Measurements from ENCODE around the gene EVC.

Gene EVC

DNA sequence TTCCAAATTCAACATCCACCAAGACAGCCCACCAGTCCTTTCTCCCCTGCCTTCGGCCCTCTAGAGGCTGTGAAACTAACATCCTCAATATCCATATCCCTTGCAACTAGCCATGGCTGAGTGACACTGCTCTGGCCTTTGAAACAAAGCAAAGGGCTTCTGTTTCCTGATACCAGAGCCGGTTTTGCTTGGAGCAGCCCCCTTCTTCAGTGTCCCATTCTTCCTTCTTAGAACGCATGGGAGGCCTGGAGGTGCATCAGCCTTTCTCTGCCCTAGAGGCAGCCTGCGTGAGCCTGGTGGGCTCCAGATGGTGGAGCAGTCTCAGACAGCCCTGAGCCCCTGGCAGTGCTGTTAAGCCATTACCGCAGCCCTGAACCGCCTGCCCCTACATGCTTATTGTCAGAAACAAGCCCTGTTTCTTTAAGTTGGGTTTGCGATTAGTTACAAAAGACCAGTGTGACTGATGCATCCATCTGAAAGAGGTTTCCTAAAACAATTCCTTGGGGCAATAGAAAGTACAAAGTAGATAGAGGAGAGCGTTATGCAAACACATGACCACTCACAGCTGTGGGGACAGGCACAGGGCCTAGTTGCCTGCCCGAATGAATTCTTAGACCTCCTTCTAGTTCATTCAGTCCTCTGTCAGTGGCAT lies 74.1 kb downstream of the EVC start:
- H3K27ac Mint-ChIP-seq = no peak overlapping the region
- H3K9me3 Mint-ChIP-seq = no peaks in the 10 kb centered on the region
- no peak overlapping the region for H3K4me3 Mint-ChIP-seq
- no peak for DNase-seq (ENCODE audit: low spot score)
- H3K27me3 Mint-ChIP-seq (ENCODE audit: low read depth) = no peaks in the 10 kb centered on the region
- H3K4me1 Mint-ChIP-seq (ENCODE audit: low read depth) = no peaks in the 10 kb centered on the region
- no peaks in the 10 kb centered on the region for H3K36me3 Mint-ChIP-seq (ENCODE audit: low read depth)

DNA sequence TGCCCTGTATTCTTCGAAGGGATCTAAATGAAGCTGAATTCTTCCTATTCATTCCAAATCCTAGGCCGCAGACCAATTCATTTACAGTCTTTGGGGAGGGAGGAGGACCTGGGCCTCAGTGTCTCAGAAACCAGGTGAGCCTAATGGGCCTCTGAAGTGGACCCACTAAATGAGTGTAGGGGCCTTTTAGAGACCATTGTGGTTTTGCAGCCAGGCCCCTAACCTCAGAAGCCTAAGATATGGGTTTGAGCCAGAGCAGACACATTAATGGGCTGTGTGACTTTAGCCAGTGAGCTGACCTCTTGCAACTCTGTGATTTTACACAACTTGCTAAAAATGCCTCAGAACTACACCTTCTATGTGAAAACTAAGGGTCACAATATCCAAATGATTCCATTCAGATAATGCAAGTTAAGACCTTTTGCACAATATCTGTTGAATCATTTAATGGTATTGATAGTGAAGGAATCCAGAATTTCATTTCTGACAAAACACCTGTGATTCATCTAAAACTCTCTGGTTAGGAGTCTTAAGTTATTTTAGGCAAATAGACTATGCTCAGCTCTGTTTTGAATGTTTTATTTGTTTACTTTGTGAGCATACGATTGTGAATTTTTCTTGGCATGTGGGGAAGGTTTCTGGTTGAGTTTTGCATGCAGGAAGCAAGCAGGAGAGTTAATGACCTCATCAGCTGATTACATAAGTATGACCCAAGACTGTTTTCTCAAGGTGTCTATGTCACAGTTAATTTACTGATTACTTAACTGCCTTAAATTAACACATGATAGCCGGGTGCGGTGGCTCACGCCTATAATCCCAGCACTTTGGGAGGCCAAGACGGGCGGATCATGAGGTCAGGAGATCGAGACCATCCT lies 75.0 kb downstream of the EVC start:
- no peak overlapping the region for H3K27ac Mint-ChIP-seq
- no peaks in the 10 kb centered on the region for H3K4me1 Mint-ChIP-seq (ENCODE audit: low read depth)
- no peak for DNase-seq (ENCODE audit: low spot score)
- no peaks in the 10 kb centered on the region for H3K9me3 Mint-ChIP-seq
- H3K27me3 Mint-ChIP-seq (ENCODE audit: low read depth) = no peaks in the 10 kb centered on the region
- H3K4me3 Mint-ChIP-seq = no peak overlapping the region
- H3K36me3 Mint-ChIP-seq (ENCODE audit: low read depth) = no peaks in the 10 kb centered on the region

DNA sequence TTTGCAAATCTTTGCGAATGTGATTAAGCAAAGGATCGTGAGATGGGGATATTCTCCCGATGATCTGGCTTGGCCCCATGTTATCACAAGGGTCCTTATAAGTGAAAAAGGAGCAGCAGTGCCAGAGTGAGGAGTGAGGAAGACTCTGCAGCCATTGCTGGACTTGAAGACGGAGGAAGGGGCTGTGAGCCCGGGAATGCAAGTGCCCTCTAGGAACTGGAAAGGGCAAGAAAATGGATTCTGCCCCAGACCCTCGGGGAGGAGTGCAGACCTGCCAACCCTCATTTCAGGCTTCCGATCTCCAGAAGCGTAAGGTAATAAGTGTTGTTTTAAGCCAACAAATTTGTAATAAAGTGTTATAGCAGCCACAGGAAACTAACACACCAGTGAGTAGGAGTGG lies 76.3 kb downstream of the EVC start:
- Mint-ChIP-seq H3K27me3 (ENCODE audit: low read depth) (no peaks in the 10 kb centered on the region), H3K27ac (no peak overlapping the region), H3K4me3 (no peak overlapping the region), H3K36me3 (ENCODE audit: low read depth) (no peaks in the 10 kb centered on the region), H3K4me1 (ENCODE audit: low read depth) (no peaks in the 10 kb centered on the region), H3K9me3 (no peaks in the 10 kb centered on the region)
- no peak for DNase-seq (ENCODE audit: low spot score)

DNA sequence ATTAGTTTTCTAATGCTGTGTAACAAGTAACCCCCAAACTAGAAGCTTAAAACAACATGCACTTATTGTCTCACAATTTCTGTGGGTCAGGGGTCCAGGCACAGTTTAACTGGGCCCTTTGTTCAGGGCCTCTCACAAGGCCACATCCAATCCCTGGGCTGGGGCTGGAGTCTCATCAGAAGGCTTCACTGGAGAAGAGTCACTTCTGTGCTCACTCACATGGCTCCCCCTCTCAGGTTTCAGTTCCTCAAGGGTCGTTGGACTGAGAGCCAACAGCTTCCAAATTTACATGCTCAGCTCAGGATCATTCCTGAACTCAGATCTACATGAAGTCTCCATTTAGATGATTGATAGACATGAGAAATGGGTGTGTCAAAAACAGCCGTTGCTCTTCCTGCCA lies 77.1 kb downstream of the EVC start:
- H3K4me3 Mint-ChIP-seq = no peak overlapping the region

DNA sequence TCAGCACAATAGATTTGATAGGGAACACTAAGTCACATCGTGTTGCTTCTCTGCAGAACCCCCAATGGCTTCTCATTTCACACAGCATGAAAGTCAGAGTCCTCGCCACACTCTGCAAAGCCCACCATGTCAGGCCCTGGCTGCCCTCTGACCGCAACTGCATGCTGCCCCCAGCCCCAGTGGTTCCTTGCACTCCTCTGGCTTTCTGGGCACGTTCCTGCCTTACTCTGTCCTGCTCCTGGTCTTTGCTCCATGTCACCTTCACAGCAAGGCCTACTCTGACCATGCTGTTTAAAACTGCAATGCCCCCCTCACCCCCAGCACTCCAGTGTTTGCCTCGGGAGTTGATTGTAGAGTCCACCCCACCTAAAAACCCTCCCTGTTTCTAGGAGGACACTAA lies 78.1 kb downstream of the EVC start:
- Mint-ChIP-seq H3K27me3 (ENCODE audit: low read depth) (no peaks in the 10 kb centered on the region), H3K36me3 (ENCODE audit: low read depth) (no peaks in the 10 kb centered on the region), H3K4me1 (ENCODE audit: low read depth) (no peaks in the 10 kb centered on the region), H3K4me3 (no peak overlapping the region), H3K9me3 (no peaks in the 10 kb centered on the region), H3K27ac (no peak overlapping the region)
- DNase-seq (ENCODE audit: low spot score) = no peak

More for the DNA sequence above, 77.1 kb downstream of the EVC start:
- no peak for DNase-seq (ENCODE audit: low spot score)
- Mint-ChIP-seq H3K27me3 (ENCODE audit: low read depth) (no peaks in the 10 kb centered on the region), H3K27ac (no peak overlapping the region), H3K4me1 (ENCODE audit: low read depth) (no peaks in the 10 kb centered on the region), H3K9me3 (no peaks in the 10 kb centered on the region), H3K36me3 (ENCODE audit: low read depth) (no peaks in the 10 kb centered on the region)

DNA sequence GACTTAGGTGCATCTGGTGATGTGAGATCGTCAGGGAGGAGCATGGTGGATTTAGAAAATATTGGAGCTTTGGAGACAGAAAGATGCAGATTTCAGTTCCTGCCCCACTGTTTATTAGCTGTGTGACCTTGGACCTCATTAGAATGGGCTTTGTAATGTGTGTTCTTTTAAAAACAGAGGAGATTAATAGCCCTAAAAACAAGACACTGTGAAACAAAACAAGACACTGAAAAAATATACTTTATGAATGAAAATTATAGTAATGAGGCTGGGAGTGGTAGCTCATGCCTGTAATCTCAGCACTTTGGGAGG lies 79.5 kb downstream of the EVC start:
- no peaks in the 10 kb centered on the region for H3K27me3 Mint-ChIP-seq (ENCODE audit: low read depth)
- H3K4me3 Mint-ChIP-seq = no peak overlapping the region
- no peak for DNase-seq (ENCODE audit: low spot score)
- H3K9me3 Mint-ChIP-seq = no peaks in the 10 kb centered on the region
- H3K36me3 Mint-ChIP-seq (ENCODE audit: low read depth) = no peaks in the 10 kb centered on the region
- H3K4me1 Mint-ChIP-seq (ENCODE audit: low read depth) = no peaks in the 10 kb centered on the region
- no peak overlapping the region for H3K27ac Mint-ChIP-seq

DNA sequence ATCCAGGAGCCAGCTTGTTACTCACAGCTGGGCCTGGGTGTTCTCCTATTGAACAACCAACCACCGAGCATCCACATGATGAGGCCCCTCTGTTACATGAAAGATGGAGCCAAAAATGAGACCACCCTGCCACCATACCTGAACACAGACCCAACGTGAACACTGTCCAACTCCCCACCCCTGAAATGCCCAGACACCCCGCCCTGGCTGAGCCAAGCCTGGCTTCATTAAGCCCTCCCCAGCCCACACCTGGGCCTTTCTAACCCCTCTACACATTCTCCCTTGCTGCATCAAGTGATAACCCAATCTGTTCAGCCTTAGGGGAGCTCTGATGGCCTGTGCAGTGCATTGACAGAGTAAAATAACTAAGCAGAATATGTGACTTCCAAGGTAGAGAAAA lies 80.7 kb downstream of the EVC start:
- no peaks in the 10 kb centered on the region for H3K4me1 Mint-ChIP-seq (ENCODE audit: low read depth)
- no peak for DNase-seq (ENCODE audit: low spot score)
- H3K36me3 Mint-ChIP-seq (ENCODE audit: low read depth) = no peaks in the 10 kb centered on the region
- H3K4me3 Mint-ChIP-seq = no peak overlapping the region
- H3K9me3 Mint-ChIP-seq = no peaks in the 10 kb centered on the region
- no peak overlapping the region for H3K27ac Mint-ChIP-seq
- no peaks in the 10 kb centered on the region for H3K27me3 Mint-ChIP-seq (ENCODE audit: low read depth)

DNA sequence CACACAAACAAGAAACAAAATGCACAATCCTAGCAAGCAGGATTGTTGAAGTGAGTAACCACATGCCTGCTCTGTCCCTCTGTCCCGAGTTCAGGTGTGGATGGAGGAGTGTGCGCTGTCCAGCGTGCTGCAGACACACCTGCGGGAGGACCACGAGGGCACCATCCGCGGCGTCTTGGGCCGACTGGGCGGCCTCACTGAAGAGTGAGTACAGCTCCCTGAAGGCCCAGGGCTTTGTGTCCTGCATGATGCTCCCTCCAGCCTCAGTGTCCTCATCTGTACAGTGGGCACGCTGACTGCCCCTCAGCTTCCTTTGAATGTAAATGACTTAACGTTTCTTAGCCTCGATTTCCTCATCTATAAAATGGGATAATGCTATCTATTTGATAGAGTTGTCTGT lies 82.5 kb downstream of the EVC start:
- Mint-ChIP-seq H3K4me3 (no peak overlapping the region), H3K27me3 (ENCODE audit: low read depth) (no peaks in the 10 kb centered on the region), H3K27ac (no peak overlapping the region), H3K4me1 (ENCODE audit: low read depth) (no peaks in the 10 kb centered on the region), H3K36me3 (ENCODE audit: low read depth) (no peaks in the 10 kb centered on the region), H3K9me3 (no peaks in the 10 kb centered on the region)
- DNase-seq (ENCODE audit: low spot score) = no peak

DNA sequence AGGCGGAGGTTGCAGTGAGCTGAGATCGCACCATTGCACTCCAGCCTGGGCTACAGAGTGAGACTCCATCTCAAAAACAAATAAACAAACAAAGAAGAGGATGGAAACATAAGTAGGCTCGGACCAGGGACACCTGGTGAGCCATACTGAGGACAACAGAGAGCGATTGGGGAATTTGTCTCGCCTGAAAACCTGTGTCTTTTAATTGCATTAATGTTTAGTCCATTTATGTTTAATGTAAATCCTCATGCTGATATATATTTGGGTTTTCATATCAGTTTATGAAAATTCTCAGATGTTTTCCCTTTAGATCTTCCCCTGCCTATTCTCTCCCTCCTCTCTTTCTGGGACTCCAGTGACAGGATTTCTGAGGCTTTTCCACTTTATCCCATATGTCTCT lies 84.6 kb downstream of the EVC start:
- DNase-seq (ENCODE audit: low spot score) = no peak
- Mint-ChIP-seq H3K36me3 (ENCODE audit: low read depth) (no peaks in the 10 kb centered on the region), H3K27me3 (ENCODE audit: low read depth) (no peaks in the 10 kb centered on the region), H3K4me3 (no peak overlapping the region), H3K9me3 (no peaks in the 10 kb centered on the region), H3K27ac (no peak overlapping the region), H3K4me1 (ENCODE audit: low read depth) (no peaks in the 10 kb centered on the region)

DNA sequence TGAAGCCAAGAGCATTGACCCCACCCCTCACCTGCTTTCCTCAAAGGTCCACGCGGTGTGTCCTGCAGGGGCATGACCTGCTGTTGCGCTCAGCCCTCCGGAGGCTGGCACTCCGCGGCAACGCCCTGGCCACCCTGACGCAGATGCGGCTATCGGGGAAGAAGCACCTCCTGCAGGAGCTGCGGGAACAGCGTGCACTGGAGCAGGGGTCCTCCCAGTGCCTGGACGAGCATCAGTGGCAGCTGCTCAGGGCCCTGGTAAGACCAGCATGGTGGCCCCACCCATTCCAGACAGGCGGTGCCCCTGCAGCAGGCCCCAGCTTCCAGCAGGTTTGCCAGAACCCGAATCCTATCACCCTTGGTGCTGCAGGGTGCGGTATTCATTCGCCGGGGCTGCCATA lies 86.0 kb downstream of the EVC start:
- Mint-ChIP-seq H3K4me3 (no peak overlapping the region), H3K4me1 (ENCODE audit: low read depth) (no peaks in the 10 kb centered on the region), H3K27ac (no peak overlapping the region), H3K9me3 (no peaks in the 10 kb centered on the region), H3K36me3 (ENCODE audit: low read depth) (no peaks in the 10 kb centered on the region), H3K27me3 (ENCODE audit: low read depth) (no peaks in the 10 kb centered on the region)
- no peak for DNase-seq (ENCODE audit: low spot score)

DNA sequence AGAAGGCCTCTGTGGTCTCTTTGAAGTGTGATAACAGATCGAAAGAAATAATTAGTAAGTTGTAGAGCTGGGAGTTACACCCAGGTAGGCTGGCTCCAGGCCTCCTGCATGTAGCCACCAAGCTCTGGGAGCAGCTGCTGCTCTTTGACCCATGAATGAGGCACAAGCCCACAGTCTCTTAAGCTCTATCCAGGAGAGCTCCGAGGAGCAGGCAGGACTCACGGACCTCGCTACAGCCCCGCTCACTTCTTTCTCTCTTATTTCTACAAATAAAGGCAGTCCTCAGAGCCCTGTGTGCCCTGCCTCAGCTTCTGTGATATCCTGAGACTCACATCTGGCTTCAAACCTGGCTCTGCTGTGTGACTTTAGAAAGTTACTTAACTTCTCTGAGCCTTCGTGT lies 86.9 kb downstream of the EVC start:
- no peak for DNase-seq (ENCODE audit: low spot score)
- H3K27ac Mint-ChIP-seq = no peak overlapping the region
- no peaks in the 10 kb centered on the region for H3K27me3 Mint-ChIP-seq (ENCODE audit: low read depth)
- no peaks in the 10 kb centered on the region for H3K36me3 Mint-ChIP-seq (ENCODE audit: low read depth)
- H3K4me1 Mint-ChIP-seq (ENCODE audit: low read depth) = no peaks in the 10 kb centered on the region
- H3K9me3 Mint-ChIP-seq = no peaks in the 10 kb centered on the region
- no peak overlapping the region for H3K4me3 Mint-ChIP-seq

DNA sequence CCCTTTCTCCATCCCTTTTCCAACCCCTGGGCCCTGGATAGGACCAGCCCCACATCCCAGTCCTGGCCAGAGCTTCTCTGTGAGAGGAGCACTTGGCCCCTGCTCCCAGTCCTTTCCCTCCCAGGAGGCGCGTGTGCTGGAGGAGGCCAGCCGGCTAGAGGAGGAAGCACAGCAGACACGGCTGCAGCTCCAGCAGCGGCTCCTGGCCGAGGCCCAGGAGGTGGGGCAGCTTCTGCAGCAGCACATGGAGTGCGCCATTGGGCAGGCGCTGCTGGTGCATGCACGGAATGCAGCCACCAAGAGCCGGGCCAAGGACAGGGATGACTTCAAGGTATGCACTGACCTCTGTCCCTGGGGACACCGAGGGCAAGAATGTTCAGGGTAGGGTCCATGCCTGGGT lies 87.5 kb downstream of the EVC start:
- DNase-seq (ENCODE audit: low spot score) = no peak
- H3K27ac Mint-ChIP-seq = no peak overlapping the region
- no peaks in the 10 kb centered on the region for H3K27me3 Mint-ChIP-seq (ENCODE audit: low read depth)
- H3K36me3 Mint-ChIP-seq (ENCODE audit: low read depth) = no peaks in the 10 kb centered on the region
- H3K4me1 Mint-ChIP-seq (ENCODE audit: low read depth) = no peaks in the 10 kb centered on the region
- no peak overlapping the region for H3K4me3 Mint-ChIP-seq
- H3K9me3 Mint-ChIP-seq = no peaks in the 10 kb centered on the region

DNA sequence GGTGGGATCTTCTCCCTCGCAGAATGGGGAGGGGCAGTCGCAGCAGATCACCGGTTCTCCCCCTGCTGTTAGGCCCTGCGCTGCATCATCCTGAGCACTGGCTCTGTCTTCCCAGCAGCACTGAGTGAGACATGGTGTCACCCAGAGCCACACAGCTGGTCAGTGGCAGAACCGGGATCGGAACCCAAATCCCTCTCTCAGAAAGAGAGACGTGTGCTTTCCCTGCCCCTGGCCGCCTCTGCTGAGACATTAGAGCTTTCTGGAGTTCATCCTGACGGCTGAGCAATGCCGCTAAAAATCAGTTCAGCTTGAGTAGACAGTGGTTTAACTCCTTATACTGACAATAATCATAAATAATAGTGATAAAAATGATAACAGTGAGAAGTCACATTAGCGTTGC lies 87.9 kb downstream of the EVC start:
- no peak for DNase-seq (ENCODE audit: low spot score)
- Mint-ChIP-seq H3K4me1 (ENCODE audit: low read depth) (no peaks in the 10 kb centered on the region), H3K27ac (no peak overlapping the region), H3K4me3 (no peak overlapping the region), H3K36me3 (ENCODE audit: low read depth) (no peaks in the 10 kb centered on the region), H3K27me3 (ENCODE audit: low read depth) (no peaks in the 10 kb centered on the region), H3K9me3 (no peaks in the 10 kb centered on the region)

DNA sequence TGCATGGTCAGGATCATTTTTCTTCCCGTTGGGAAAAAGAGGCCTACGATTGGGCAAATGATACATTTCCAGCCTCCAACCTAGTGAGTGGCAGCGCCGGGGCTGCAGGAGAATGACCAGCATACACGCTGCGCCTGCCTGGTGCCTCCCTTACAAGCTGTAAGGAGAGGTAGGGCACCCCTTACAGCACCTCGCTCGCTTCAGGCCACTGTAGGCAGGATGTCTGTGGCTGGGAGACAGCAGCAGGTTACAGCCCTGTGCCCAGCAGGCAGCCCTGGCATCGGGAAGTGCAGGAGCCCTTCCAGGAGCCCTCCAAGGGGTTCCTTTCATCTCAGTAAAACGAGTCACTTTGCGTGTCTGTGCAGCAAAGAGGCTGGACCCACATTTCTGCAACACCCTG lies 88.4 kb downstream of the EVC start:
- no peak overlapping the region for H3K4me3 Mint-ChIP-seq
- H3K36me3 Mint-ChIP-seq (ENCODE audit: low read depth) = no peaks in the 10 kb centered on the region
- no peaks in the 10 kb centered on the region for H3K9me3 Mint-ChIP-seq
- H3K27ac Mint-ChIP-seq = no peak overlapping the region
- no peaks in the 10 kb centered on the region for H3K4me1 Mint-ChIP-seq (ENCODE audit: low read depth)
- no peak for DNase-seq (ENCODE audit: low spot score)
- no peaks in the 10 kb centered on the region for H3K27me3 Mint-ChIP-seq (ENCODE audit: low read depth)

DNA sequence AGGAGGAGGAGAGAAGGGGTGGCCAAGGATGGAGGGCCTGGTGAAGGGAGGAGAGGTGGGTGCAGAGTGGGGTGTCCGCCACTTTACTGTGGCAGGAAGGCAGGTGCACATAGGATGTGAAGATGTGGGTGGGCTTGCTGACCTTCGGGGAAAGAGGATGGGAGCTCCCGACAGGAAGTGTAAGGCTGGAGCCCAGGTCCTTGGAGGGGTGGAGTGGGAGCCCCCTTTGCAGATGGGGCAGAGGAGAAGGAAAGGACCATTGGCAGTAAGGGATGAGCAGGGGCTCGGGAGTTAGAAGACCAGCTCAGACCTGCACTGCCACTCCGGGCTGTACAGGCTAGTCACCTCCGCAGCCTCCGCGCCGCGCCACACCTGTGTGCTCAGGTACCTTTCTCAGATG lies 89.5 kb downstream of the EVC start:
- H3K4me1 Mint-ChIP-seq (ENCODE audit: low read depth) = no peaks in the 10 kb centered on the region
- no peak overlapping the region for H3K27ac Mint-ChIP-seq
- no peak for DNase-seq (ENCODE audit: low spot score)
- H3K9me3 Mint-ChIP-seq = no peaks in the 10 kb centered on the region
- H3K27me3 Mint-ChIP-seq (ENCODE audit: low read depth) = no peaks in the 10 kb centered on the region
- no peaks in the 10 kb centered on the region for H3K36me3 Mint-ChIP-seq (ENCODE audit: low read depth)
- no peak overlapping the region for H3K4me3 Mint-ChIP-seq
